Measurements from ENCODE around the gene SNX25.
"Not testable (repeated sequence)": the region's sequence is repeated elsewhere in the genome, so short reads cannot be mapped to it uniquely, and the experiment has no call there.

Gene SNX25

DNA sequence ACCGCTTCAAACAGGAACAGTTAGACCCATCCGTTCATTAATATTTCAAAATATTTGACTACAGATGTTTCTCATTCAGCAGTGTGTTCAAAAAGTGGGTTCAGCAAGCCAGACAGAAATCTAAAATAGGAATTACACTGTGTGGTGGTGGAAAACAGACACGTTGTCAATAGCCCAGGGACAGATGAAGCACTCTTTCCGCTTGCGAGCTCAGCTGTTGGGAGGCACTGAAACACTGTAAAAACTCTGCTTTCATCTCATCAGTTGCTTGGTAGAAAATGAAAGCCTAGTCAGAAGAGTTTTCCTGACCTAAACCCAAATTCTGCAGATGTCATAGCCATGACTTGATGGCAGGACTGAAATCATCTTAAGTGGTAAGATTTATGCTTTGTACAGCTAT, 147.8 kb downstream of the SNX25 start:
- intact Hi-C loops (cut with DNase I): no loop called here

DNA sequence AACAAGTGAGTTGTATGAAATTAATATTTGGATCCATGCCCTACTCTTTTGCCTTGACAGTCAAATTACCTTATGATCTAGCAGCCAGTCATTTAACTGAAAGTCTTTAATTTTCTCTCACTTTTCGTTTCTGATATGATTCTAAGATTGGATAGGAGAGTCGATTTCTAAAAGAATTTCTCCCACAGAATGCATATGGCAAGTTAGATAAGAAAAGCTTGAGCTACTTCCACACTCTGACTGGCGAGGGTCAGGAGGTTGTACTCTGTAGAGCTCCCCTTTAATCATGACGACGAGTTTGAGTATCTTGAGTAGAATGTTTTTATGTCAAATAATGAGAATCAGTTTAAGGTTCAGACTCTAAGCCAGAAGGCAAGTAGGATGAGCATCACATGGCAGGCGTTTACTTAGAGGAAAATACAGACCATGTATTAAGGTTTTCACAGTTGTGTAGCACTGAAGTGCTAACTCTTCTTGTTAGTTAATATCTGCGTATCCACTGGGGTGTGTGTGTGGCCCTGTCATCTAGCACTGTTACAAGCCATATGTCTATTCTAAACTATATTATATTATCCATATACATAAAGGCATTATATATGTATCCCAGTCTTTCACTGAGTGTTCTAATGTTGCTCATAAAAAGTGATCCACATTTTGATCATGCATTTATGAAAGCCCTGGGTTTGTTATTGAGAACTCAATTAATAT, 148.5 kb downstream of the SNX25 start:
- no peak for DNase-seq
- intact Hi-C loops (cut with DNase I): no loop called here

More for the DNA sequence above, 147.8 kb downstream of the SNX25 start:
- DNase-seq: no peak

DNA sequence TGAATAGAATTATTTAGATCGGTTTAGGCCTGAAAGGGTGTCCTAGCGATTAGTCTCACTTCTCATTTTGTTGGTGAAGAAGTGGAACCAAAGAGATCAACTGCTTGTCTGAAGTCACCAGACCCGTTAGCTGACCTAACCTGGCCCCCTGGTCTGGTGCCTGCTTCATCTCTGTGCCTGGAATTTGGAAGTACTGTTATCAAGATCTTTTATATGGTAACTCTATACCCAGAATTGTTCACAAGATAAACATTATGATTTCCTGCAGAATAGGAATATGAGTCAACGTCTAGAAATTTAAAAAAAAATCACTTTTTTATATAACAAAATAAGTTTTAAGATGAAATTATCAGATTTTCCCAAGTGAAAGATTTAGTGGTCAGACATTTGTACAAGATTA, 149.1 kb downstream of the SNX25 start:
- DNase-seq: no peak
- intact Hi-C loops (cut with DNase I): no loop called here

DNA sequence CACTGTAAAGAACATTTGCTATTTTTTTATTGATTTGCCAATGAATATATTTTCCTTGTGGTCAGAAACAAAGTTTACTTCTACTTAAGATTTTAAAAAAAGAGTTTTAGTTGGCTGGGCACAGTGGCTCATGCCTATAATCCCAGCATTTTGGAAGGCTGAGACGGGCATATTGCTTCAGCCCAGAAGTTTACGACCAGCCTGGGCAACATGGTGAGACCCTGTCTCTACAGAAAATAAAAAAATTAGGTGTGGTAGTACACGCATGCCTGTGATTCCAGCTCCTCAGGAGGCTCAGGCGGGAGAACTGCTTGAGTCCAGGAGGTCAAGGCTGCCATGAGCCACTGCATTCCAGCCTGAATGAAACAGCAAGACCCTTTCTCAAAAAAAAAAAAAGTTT, 149.6 kb downstream of the SNX25 start:
- intact Hi-C loops (cut with DNase I): no loop called here
- no peak for DNase-seq

DNA sequence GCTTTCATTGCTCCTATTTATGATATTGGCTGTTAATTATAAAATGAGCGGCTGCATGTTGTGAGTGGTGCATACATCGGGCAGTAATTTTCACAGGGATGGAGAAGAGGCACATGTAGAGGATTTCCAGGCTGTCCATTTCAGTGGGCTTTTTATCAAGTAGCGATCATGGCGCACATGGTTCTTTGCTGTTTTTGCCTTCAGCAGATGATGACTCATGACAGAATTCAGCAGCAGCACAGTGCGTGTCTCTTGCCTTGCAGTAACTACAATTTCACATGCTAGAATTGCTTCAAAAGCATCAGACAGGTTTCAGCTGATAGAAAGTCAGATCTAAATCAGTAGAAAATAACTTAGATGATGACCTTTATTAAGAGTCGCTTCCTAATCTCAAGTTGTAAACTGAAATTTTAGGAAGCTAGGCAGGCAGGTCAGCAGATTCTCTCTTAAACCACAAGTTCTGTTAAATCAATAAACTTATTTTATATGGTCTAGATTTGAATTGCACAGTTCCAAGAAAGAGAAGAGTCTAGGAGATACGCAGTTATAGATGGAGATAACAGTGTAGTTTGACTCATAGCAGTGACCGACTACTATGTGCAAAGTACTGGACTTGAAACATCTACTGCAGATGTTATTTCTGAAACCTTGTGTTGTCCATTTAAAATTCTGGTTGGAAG, 150.5 kb downstream of the SNX25 start:
- DNase-seq: peak in 24 of 42 donors; percentile 6 to 73 (median 42)
- intact Hi-C loops (cut with DNase I): no loop called here

DNA sequence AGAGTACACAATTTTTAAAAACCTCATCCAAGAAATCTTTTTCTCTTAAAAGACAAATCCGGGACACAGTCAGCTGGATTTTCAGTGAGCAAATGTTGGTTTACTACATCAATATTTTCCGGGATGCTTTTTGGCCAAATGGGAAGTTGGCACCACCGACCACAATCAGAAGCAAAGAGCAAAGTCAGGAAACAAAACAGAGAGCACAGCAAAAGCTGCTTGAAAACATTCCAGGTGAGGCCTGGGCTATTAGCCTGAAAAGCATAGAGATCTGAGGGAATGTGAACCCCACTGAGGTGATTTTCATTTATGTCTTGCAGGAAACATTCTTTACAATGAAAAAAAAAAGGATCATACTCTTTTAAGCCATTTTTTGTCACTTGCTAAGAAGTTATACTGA, 152.5 kb downstream of the SNX25 start:
- intact Hi-C loops (cut with DNase I): no loop called here

DNA sequence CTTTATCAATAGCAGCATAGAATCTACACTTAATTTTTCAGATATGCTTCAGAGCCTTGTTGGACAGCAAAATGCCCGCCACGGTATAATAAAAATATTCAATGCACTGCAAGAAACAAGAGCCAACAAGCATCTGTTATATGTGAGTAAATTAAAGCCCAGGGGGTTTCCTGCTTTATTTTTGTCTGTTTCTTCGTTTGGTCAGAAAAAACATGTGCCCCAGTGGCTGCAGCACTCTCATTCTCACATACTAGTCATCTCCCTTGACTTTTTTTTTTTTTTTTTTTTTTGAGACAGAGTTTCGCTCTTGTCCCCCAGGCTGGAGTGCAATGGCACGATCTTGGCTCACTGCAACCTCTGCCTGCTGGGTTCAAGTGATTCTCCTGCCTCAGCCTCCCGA, 153.2 kb downstream of the SNX25 start:
- intact Hi-C loops (cut with DNase I); DNase-seq: not testable (repeated sequence)

More for the DNA sequence above, 152.5 kb downstream of the SNX25 start:
- DNase-seq: no peak

DNA sequence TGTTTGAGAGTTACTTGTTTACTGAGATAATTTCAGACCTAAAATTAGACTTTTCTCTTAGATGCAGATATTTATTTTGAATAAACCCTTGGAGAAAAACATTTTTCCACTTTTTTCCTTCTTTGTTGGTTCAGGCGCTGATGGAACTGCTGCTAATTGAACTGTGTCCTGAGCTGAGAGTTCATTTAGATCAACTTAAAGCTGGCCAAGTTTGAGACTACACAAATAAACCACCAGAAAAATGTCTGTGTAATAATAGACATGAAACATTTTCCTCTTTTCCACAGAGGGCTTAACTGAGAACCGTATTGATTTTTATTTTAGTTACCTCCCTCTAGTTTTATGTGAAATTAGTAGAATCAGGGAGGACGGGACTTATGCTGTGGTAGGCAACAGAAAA, 153.9 kb downstream of the SNX25 start:
- intact Hi-C loops (cut with DNase I): no loop called here
- no peak for DNase-seq

DNA sequence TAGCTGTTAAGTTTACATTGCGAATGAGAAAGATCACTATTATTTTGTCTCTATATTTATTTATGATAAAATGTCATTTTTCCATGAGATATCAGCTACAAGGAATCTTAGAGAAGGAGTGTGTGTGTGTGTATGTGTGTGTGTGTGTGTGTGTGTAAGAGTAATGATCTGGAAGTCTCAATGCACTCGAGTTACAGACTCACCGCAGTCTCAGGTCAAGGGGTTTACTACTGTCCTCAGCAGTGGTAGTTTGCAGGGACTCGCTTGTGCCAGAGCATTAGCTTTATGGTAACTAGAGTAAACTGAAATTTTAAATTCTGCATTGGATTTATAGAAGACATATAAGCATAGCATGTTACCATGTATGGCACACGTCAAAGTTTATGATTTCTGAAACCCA, 155.5 kb downstream of the SNX25 start:
- no peak for DNase-seq
- intact Hi-C loops (cut with DNase I): no loop called here

DNA sequence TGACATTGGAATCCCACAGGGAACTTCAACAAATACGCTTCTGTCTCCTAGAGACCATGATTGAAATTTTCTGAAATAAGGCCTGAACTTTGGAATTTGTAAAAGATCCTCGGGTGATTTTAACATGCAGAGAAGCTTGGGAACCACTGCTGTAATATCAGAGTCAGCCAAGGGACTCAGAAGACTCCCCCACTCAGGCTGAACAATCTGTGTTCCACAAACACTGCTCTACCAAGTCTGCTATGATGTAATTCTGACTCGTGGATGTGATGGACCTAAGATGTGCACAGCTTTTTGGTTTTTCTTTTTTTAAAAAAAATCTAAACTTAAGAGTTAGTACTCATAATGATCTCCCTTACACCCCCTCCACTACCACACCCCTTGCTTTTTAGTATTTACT, 160.3 kb downstream of the SNX25 start:
- no peak for DNase-seq
- intact Hi-C loops (cut with DNase I): no loop called here

DNA sequence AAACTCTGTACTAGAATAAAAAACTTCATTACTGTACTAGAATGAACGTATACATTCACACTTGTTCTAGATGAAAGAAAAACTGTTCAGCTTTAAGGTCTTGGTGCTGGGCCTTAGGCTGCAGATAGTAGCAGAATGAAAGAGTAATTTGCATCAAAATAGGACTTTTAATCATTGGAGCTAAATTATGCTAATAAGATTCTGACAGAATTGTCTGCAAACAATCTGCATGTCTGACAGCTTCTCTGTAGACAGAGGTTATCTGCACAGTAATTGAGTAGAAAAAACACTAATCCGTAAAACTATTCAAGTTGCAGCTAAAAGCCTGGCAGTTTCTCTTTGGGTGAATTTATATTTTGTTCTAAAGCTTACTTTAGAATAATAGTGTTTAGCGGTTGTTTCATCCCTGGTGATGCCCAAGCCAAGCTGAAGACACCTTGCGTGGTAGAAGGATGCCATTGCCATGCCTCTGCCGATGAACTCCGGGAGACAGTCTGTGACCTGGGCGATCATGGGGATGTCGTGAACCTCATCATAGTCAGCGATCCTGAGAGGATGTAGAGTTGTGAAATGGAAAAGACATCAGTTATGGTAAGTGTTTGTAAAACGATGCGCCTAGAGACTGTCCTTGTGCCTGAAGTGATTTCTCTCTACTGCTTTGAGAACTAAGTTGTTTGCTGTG, 161.0 kb downstream of the SNX25 start:
- intact Hi-C loops (cut with DNase I): no loop called here

DNA sequence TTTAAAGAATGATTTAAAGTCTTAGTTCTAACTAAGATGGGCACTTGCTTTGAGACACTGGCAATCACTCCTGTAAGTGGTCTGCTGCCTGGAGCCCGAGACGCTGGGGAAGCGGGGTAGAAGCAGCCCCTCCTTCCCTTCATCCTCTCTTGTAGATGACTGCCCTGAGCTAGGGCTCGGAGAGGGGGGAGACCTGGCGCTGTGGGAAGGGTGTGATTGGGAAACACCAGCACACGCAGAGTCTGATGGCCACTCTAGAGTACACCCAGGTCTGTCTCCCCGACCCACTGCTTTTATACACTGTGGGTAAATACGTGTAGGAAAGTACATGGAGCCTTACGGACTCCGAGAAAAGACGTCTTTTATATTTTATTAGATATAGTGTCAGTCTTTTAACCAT, 162.3 kb downstream of the SNX25 start:
- DNase-seq: no peak
- intact Hi-C loops (cut with DNase I): no loop called here

More for the DNA sequence above, 161.0 kb downstream of the SNX25 start:
- DNase-seq: no peak

DNA sequence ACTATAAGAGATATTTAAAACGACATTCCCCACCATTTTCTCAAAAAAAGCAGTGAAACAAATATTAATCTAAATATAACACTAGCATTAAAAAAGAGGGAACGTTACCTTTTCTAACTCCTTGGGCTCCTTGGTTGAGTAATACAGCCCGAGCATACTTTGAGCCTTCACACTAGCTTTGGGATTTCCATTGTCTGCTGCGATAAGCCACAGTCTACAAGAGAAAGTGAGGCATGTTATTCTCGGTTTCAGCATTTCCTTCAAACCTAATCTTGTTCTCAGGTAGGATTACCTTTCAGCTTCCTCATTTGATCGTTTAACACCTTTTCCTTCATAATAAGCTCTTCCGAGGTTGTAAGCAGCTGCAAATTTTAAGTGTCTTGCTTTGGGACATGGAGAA, 164.6 kb downstream of the SNX25 start:
- DNase-seq: no peak
- intact Hi-C loops (cut with DNase I): no loop called here

DNA sequence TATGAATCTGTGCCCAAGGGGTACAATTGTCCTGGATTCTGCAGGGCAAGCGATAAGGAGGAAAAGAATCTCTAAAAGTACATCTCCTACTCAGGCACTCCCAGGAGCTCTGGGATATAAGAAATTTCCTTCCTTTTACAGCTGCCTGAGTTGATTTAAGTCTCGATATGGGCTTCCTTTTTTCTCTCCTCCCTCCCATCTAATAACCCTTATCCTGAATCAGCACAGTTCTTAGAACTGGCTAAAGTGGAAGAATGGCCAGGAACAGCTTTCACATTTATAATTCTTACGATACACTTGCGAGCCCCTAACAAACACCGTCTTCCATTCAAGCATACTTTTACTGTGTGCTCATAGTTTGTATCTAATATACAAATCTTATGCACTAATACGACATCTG, 165.2 kb downstream of the SNX25 start:
- intact Hi-C loops (cut with DNase I): no loop called here
- no peak for DNase-seq

DNA sequence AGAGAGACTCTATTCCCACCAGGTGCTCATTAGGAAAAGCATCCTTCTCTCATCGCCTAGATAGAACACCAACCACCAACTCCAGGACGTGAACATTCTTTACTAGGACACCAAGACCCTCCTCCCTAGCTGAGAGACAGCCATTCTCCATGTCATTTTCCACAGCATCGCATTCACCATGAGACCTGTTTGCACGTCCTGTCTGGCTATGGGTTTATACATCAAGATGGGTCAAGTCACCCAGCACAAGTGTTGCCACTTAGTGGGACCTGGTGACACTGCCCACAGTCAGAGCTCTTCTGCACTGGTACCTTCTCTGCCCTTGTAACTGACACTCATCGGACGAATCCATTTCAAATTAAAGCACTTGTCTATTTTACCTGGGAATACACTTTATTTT, 168.9 kb downstream of the SNX25 start:
- intact Hi-C loops (cut with DNase I): no loop called here
- no peak for DNase-seq

DNA sequence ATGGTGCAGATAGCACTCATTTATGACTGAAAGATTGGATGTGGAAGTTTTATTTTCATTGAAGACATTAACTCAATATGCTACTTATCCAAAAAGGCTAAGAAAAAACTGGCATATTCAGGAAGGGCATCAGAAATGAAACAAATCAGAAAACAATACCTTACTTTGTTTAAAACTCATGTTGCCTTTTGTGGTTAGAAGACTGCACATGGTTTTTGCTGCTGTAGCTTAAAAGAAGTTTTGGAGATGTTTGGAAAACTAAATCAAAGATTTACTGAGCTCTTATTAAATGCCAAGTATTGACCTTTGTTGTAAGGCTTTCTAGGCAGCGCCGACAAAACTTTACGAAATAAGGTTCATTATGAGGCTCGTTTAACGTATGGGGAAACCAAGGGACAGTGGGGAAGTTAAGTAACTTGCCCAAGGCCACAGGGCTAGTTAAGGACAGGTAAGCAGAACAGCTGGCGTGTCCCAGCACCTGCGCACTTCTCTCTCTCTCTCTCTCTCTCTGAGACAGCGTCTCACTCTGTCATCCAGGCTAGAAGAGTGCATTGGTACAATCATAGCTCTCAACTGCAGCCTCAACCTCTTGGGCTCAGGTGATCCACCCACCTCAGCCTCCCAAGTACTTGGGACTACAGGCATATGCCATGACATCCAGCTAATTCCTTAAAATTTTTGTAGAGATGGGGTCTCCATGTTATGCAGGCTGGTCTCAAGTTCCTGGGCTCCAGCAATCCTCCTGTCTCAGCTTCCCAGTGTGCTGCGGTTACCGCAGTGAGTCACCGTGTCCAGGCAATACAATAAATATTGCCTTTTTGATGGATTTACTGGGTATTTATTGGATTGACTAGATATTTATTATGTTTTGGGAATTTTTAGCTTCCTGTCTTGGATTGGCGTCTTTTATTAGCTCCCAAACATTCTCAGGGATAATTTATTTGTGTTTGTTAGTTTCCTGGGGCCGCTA, 170.2 kb downstream of the SNX25 start:
- DNase-seq: no peak
- intact Hi-C loops (cut with DNase I): no loop called here

DNA sequence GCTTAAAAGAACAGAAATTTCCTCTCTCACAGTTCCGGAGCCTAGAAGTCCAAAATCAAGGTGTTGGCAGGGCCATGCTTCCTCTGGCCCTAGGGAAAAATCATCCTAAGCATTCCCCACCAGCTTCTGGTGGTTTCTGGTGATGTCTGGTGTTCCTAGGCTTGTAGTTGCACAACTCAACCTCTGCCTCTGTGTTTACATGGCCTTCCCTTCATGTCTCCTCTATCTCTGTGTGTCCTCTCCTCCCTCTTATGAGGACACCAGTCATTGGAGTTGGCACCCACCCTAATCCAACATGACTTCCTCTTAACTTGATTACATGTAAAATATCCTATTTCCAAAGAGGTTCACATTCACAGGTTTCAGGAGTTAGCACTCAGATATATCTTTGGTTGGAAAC, 170.9 kb downstream of the SNX25 start:
- no peak for DNase-seq
- intact Hi-C loops (cut with DNase I): no loop called here

DNA sequence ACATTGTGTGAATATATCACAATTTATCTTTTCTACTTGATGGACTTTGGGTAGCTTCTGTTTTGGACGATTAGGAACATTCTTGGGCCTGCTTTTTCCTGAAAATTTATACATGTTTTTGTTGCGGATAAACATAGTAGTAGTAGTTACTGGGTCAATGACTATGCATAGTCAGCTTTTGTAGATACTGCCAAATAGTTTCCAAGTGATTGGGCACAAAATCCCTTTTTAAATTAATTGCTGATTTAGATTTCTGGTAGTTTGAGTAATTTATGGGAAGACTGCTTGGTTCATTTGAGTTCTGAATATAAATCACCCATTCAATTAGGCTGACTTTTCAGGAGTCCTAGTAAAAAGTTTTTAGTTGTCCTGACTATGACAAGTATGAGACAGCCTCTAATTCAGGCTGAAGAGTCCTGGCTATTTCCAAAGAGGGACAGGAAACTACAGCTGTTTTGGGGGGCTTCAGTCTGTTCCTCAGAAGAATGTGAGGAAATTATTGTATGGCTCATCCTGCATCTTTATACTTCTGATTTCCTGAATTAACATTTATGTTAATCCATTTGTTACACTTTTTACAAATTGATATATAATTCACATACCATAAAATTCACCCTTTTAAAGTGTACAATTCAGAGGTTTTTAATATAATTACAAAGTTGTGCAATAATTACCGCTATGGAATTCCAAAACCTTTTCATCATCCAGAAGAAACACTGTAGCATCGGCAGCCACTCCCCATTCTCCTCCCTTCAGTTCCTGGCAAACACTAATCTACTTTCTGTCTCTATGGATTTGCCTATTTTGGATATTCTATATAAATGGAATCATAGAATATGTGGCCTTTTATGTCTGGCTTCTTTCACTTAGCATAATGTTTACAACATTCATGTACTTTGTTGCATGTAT, 172.1 kb downstream of the SNX25 start:
- intact Hi-C loops (cut with DNase I): no loop called here
- DNase-seq: no peak
